Measurements from ENCODE around the gene TIE1.

- TF ChIP-seq ARNTL (CRISPR knock-in tag; IDR thresholded peaks at IDR 0.05; ENCODE audit: borderline replicate concordance, low read depth) = no peak
- no peak for TF ChIP-seq RARB (CRISPR knock-in tag; IDR thresholded peaks at IDR 0.05)
- no peak for TF ChIP-seq ZNF8 (CRISPR knock-in tag; IDR thresholded peaks at IDR 0.05)
- TF ChIP-seq GLIS3 (CRISPR knock-in tag; IDR thresholded peaks at IDR 0.05) = no peak
- no peak for TF ChIP-seq OSR1 (CRISPR knock-in tag; IDR thresholded peaks at IDR 0.05)
- TF ChIP-seq TOX (CRISPR knock-in tag; IDR thresholded peaks at IDR 0.05; ENCODE audit: borderline replicate concordance) = no peak
- no peak for TF ChIP-seq PATZ1 (CRISPR knock-in tag; IDR thresholded peaks at IDR 0.05; ENCODE audit: borderline replicate concordance)
- TF ChIP-seq ISL1 (CRISPR knock-in tag; IDR thresholded peaks at IDR 0.05) = no peak
- TF ChIP-seq POU6F1 (CRISPR knock-in tag; IDR thresholded peaks at IDR 0.05; ENCODE audit: borderline replicate concordance, low read depth) = no peak
- TF ChIP-seq PPARA (CRISPR knock-in tag; IDR thresholded peaks at IDR 0.05; ENCODE audit: borderline replicate concordance) = no peak
- no peak for TF ChIP-seq TSHZ2 (CRISPR knock-in tag; IDR thresholded peaks at IDR 0.05)
- no peak for TF ChIP-seq CSDC2 (CRISPR knock-in tag; IDR thresholded peaks at IDR 0.05)
- TF ChIP-seq ZFP3 (CRISPR knock-in tag; IDR thresholded peaks at IDR 0.05) = no peak
Measured at GRCh38 chr1:43292679-43293078, 8.1 kb upstream of the TIE1 start.

Data from SK-N-SH treated with all-trans-retinoic acid at 6 μM for 48 hours (cell line).